Brain microvascular endothelial cell (primary cell): ENCODE results near the gene RGS7.
A peak's percentile ranks its signal among the peaks of the same experiment; 100 is the strongest.

ENCODE experiments used
- DNase-seq: peaks from one replicate; pipeline ENCODE4 v3.0.0-alpha.2; 2020
- H3K27ac ChIP-seq: fragments of 250-450 bp; sonication (Bioruptor Pico); 2 replicates; pipeline ENCODE4 v1.5.1; 2020; ENCODE audit warnings: mild to moderate bottlenecking, moderate library complexity
- H3K27me3 ChIP-seq: fragments of 250-450 bp; sonication (Bioruptor Pico); replicated peaks from 2 replicates; pipeline ENCODE4 v1.5.1; 2020; ENCODE audit warnings: mild to moderate bottlenecking
- H3K36me3 ChIP-seq: fragments of 250-450 bp; sonication (Bioruptor Pico); replicated peaks from 2 replicates; pipeline ENCODE4 v1.5.1; 2020; ENCODE audit warnings: mild to moderate bottlenecking
- H3K4me3 ChIP-seq: 2 replicates; pipeline ENCODE4 v1.5.1; 2011; ENCODE audit warnings: low read depth, mild to moderate bottlenecking, control low read depth, low read length, moderate library complexity
- CTCF ChIP-seq: IDR thresholded peaks from 2 replicates; pipeline ENCODE4 v1.5.1; 2011; ENCODE audit warnings: low read depth, mild to moderate bottlenecking, moderate library complexity, low read length, control low read depth, inconsistent platforms; ENCODE audit errors: missing control alignments
- in situ Hi-C: cut with HindIII; loops from 2 replicates; pipeline ENCODE4 v1.10.0; 2017; ENCODE audit warnings: low sequenced_read_pairs, low pct_ligation_motif_present

RGS7 gene

GRCh38 chr1:240820816-240821215 is 536.2 kb downstream of the RGS7 start:
- H3K27ac ChIP-seq, result no peak overlapping the region
- H3K27me3 ChIP-seq, result no peaks in the 10 kb centered on the region
- no peaks in the 10 kb centered on the region for H3K36me3 ChIP-seq
- no peak overlapping the region for H3K4me3 ChIP-seq
- TF ChIP-seq CTCF, result no peak
- in situ Hi-C loops, result no loop called here
- peak; percentile 31 for DNase-seq

GRCh38 chr1:240816472-240816871 is 540.5 kb downstream of the RGS7 start:
- H3K36me3 ChIP-seq, result no peaks in the 10 kb centered on the region
- in situ Hi-C loops, result no loop called here
- no peak for DNase-seq
- H3K27ac ChIP-seq, result no peak overlapping the region
- no peak for TF ChIP-seq CTCF
- no peak overlapping the region for H3K4me3 ChIP-seq
- no peaks in the 10 kb centered on the region for H3K27me3 ChIP-seq

- no peak for DNase-seq
- in situ Hi-C loops, result no loop called here
- TF ChIP-seq CTCF, result no peak
- Histone ChIP-seq H3K27ac (no peak overlapping the region), H3K4me3 (no peak overlapping the region), H3K27me3 (no peaks in the 10 kb centered on the region), H3K36me3 (no peaks in the 10 kb centered on the region)
These were observed 543.3 kb downstream of the RGS7 start for GRCh38 chr1:240813720-240814119.

GRCh38 chr1:240811256-240811655 is 545.7 kb downstream of the RGS7 start:
- in situ Hi-C loops, result no loop called here
- no peak overlapping the region for H3K27ac ChIP-seq
- H3K4me3 ChIP-seq, result no peak overlapping the region
- no peak for TF ChIP-seq CTCF
- no peaks in the 10 kb centered on the region for H3K27me3 ChIP-seq
- no peaks in the 10 kb centered on the region for H3K36me3 ChIP-seq
- no peak for DNase-seq

GRCh38 chr1:240808381-240808780 is 548.6 kb downstream of the RGS7 start:
- H3K36me3 ChIP-seq, result no peaks in the 10 kb centered on the region
- no peak overlapping the region for H3K27ac ChIP-seq
- in situ Hi-C loops, result no loop called here
- no peak overlapping the region for H3K4me3 ChIP-seq
- TF ChIP-seq CTCF, result no peak
- H3K27me3 ChIP-seq, result no peaks in the 10 kb centered on the region
- no peak for DNase-seq

- in situ Hi-C loops, result no loop called here
- Histone ChIP-seq H3K27ac (no peak overlapping the region), H3K4me3 (no peak overlapping the region), H3K36me3 (no peaks in the 10 kb centered on the region), H3K27me3 (no peaks in the 10 kb centered on the region)
- DNase-seq, result no peak
- no peak for TF ChIP-seq CTCF
These were observed 550.7 kb downstream of the RGS7 start for GRCh38 chr1:240806200-240806745.
